HCT116 (cell line): ENCODE results near the gene NPW.

ENCODE experiments used
- CEBPB ChIP-seq: IDR thresholded peaks from 2 replicates; pipeline ENCODE4 v1.6.1; 2012; ENCODE audit warnings: low read depth
- CTCF ChIP-seq, 3 experiments: fragments of 200-600 bp in 1 of 3; sonication (generic) in 1 of 3; IDR thresholded peaks in 2 of 3; conservative IDR thresholded peaks in 1 of 3; 2 replicates each; pipeline ENCODE4 v1.5.1; 2012 to 2017; ENCODE audit warnings: low read depth in 2 of 3, low read length in 2 of 3, antibody characterized with exemption in 1 of 3, borderline replicate concordance in 1 of 3, control low read depth in 1 of 3, mild to moderate bottlenecking in 1 of 3, mixed read lengths in 1 of 3, mixed run types in 1 of 3, moderate library complexity in 1 of 3; ENCODE audit not compliant: insufficient read depth in 1 of 3
- EZH2 ChIP-seq: fragments of 200-600 bp; sonication (generic); IDR thresholded peaks from 2 replicates; pipeline ENCODE4 v1.6.1; 2017; ENCODE audit warnings: antibody characterized with exemption, mixed run types
- POLR2A ChIP-seq: IDR thresholded peaks from 2 replicates; pipeline ENCODE4 v1.7.0; 2011; ENCODE audit warnings: borderline replicate concordance; ENCODE audit not compliant: insufficient read depth, insufficient read length; ENCODE audit errors: extremely low read depth
- POLR2AphosphoS5 ChIP-seq: IDR thresholded peaks from 2 replicates; pipeline ENCODE4 v1.6.1; 2011; ENCODE audit warnings: mild to moderate bottlenecking, low read depth, low read length, moderate library complexity
- REST ChIP-seq: IDR thresholded peaks from 2 replicates; pipeline ENCODE4 v1.6.1; 2012; ENCODE audit warnings: low read depth
- SP1 ChIP-seq: IDR thresholded peaks from 2 replicates; pipeline ENCODE4 v1.6.1; 2012; ENCODE audit warnings: low read depth
- YY1 ChIP-seq: IDR thresholded peaks from 2 replicates; pipeline ENCODE4 v1.6.1; 2011; ENCODE audit warnings: low read length, low read depth, moderate library complexity, mild to moderate bottlenecking; ENCODE audit not compliant: insufficient replicate concordance; ENCODE audit errors: extremely low read depth

- TF ChIP-seq CTCF (IDR thresholded peaks at IDR 0.05 in 2 of 3, conservative IDR thresholded peaks at IDR 0.05 in 1 of 3; ENCODE audit: borderline replicate concordance in 1 of 3, insufficient read depth in 1 of 3, low read depth in 2 of 3, low read length in 2 of 3) (no peak), POLR2AphosphoS5 (no peak), SP1 (no peak), CEBPB (no peak), REST (no peak), POLR2A (no peak), YY1 (no peak), EZH2 (no peak)
Observed at GRCh38 chr16:2008009-2008526, 11.5 kb upstream of the NPW start.
